ENCODE measurements around the gene COLQ. TPM values are rescaled to one million over a fixed set of nuclear protein-coding genes. Genes with fewer than 3 reads are reported as not detected.

The COLQ gene
- total RNA-seq, 1 experiment from 2014 or later, result 1.9 TPM

- ChIA-PET POLR2A (no interaction called here), CTCF (no interaction called here), RAD21 (ENCODE audit: low non-redundant PET in 1 of 2, low total read pairs in 2 of 2, uncharacterized antibody in 2 of 2, unreplicated experiment in 2 of 2) (no interaction called here)
- no peaks in the 10 kb centered on the region for H3K27me3 ChIP-seq (ENCODE audit: insufficient read depth, low read length)
- H3K9me2 ChIP-seq (ENCODE audit: insufficient read depth), result no peaks in the 10 kb centered on the region
- ATAC-seq (no peak), DNase-seq (ENCODE audit: low read depth, low spot score) (no peak)
- intact Hi-C loops (cut with micrococcal nuclease), result no loop called here
- no peaks in the 10 kb centered on the region for H3K9me3 ChIP-seq (ENCODE audit: control insufficient read depth in 1 of 2, insufficient read depth in 1 of 2, low read depth in 1 of 2, low read length in 2 of 2)
- no peaks in the 10 kb centered on the region for H3K4me1 ChIP-seq (ENCODE audit: control insufficient read depth in 1 of 2, insufficient read depth in 2 of 2, low read length in 2 of 2)
- H3K4me3 ChIP-seq (replicated peaks in 1 of 2; ENCODE audit: low read depth in 1 of 2, low read length in 2 of 2), result no peak overlapping the region
- no peak overlapping the region for H2AFZ ChIP-seq (ENCODE audit: low read depth, low read length, poor library complexity, severe bottlenecking)
- no peak overlapping the region for H3K9ac ChIP-seq (ENCODE audit: low read length)
- no TSS peak for BruUV-seq (replicated peaks)
- no peaks in the 10 kb centered on the region for H4K20me1 ChIP-seq (ENCODE audit: insufficient read depth)
- H3K4me2 ChIP-seq (ENCODE audit: low read length), result no peak overlapping the region
- TF ChIP-seq REST (IDR thresholded peaks at IDR 0.05; ENCODE audit: low read depth) (no peak), CBX3 (IDR thresholded peaks at IDR 0.05; ENCODE audit: low read depth) (no peak)
- H3K79me2 ChIP-seq (ENCODE audit: insufficient read depth, low read length), result no peaks in the 10 kb centered on the region
- H3K36me3 ChIP-seq (ENCODE audit: control insufficient read depth in 1 of 2, insufficient read depth in 2 of 2, low read length in 2 of 2), result no peaks in the 10 kb centered on the region
- no peak overlapping the region for H3K27ac ChIP-seq (ENCODE audit: low read depth, low read length)
These were observed 46.3 kb downstream of the COLQ start for GRCh38 chr3:15475161-15475560.

GRCh38 chr3:15471861-15472260, 49.6 kb downstream of the COLQ start:
- Histone ChIP-seq H3K27ac (ENCODE audit: low read depth, low read length) (no peak overlapping the region), H4K20me1 (ENCODE audit: insufficient read depth) (no peaks in the 10 kb centered on the region), H3K79me2 (ENCODE audit: insufficient read depth, low read length) (no peaks in the 10 kb centered on the region), H3K36me3 (ENCODE audit: control insufficient read depth in 1 of 2, insufficient read depth in 2 of 2, low read length in 2 of 2) (no peaks in the 10 kb centered on the region), H3K9ac (ENCODE audit: low read length) (no peak overlapping the region), H3K27me3 (ENCODE audit: insufficient read depth, low read length) (no peaks in the 10 kb centered on the region), H3K9me2 (ENCODE audit: insufficient read depth) (no peaks in the 10 kb centered on the region), H3K4me3 (replicated peaks in 1 of 2; ENCODE audit: low read depth in 1 of 2, low read length in 2 of 2) (no peak overlapping the region), H3K4me1 (ENCODE audit: control insufficient read depth in 1 of 2, insufficient read depth in 2 of 2, low read length in 2 of 2) (no peaks in the 10 kb centered on the region), H2AFZ (ENCODE audit: low read depth, low read length, poor library complexity, severe bottlenecking) (no peak overlapping the region), H3K4me2 (ENCODE audit: low read length) (no peak overlapping the region), H3K9me3 (ENCODE audit: control insufficient read depth in 1 of 2, insufficient read depth in 1 of 2, low read depth in 1 of 2, low read length in 2 of 2) (no peaks in the 10 kb centered on the region)
- CTCF ChIA-PET, result no interaction called here
- POLR2A ChIA-PET, result no interaction called here
- intact Hi-C loops (cut with micrococcal nuclease), result no loop called here
- RAD21 ChIA-PET (ENCODE audit: low non-redundant PET in 1 of 2, low total read pairs in 2 of 2, uncharacterized antibody in 2 of 2, unreplicated experiment in 2 of 2), result no interaction called here
- TF ChIP-seq JUND (IDR thresholded peaks at IDR 0.05), result no peak
- DNase-seq (ENCODE audit: low read depth, low spot score) (no peak), ATAC-seq (no peak)
- BruUV-seq (replicated peaks), result no TSS peak
